HEK293T (cell line): ENCODE data around the gene HSPB9.

Experiments used
- BHLHE40 ChIP-seq: fragments of 450-650 bp; IDR thresholded peaks from 2 replicates; pipeline ENCODE4 v1.6.1; 2016; ENCODE audit warnings: mild to moderate bottlenecking, moderate library complexity, borderline replicate concordance
- CTBP1 ChIP-seq: fragments of 450-650 bp; IDR thresholded peaks from 2 replicates; pipeline ENCODE4 v1.6.1; 2016; ENCODE audit warnings: borderline replicate concordance
- FOXA1 ChIP-seq: fragments of 450-650 bp; IDR thresholded peaks from 2 replicates; pipeline ENCODE4 v1.6.1; 2016; ENCODE audit warnings: mild to moderate bottlenecking
- SP1 ChIP-seq: fragments of 450-650 bp; IDR thresholded peaks from 2 replicates; pipeline ENCODE4 v1.6.1; 2017
- ZNF384 ChIP-seq: fragments of 450-650 bp; IDR thresholded peaks from 2 replicates; pipeline ENCODE4 v1.6.1; 2016

- no peak for TF ChIP-seq SP1
- TF ChIP-seq BHLHE40: no peak
- TF ChIP-seq FOXA1: no peak
- TF ChIP-seq CTBP1: no peak
- no peak for TF ChIP-seq ZNF384
These were observed 10.6 kb upstream of the HSPB9 start for GRCh38 chr17:42111871-42112551.
